Esophagus (tissue), 2 donors: Measurements from ENCODE around the gene KRTAP4-11. TPM values are rescaled to one million over a fixed set of nuclear protein-coding genes. Genes with fewer than 3 reads are reported as not detected.
"Not testable (repeated sequence)": the region's sequence is repeated elsewhere in the genome, so short reads cannot be mapped to it uniquely, and the experiment has no call there.

Experiments
- H3K27ac ChIP-seq, 2 donors: one replicate each; pipeline ENCODE4 v1.5.1; 2013; ENCODE audit warnings: low read depth in 2 of 2, mild to moderate bottlenecking in 2 of 2, inconsistent platforms in 1 of 2, low read length in 1 of 2, moderate library complexity in 1 of 2
- H3K27me3 ChIP-seq, 2 donors: one replicate each; pipeline ENCODE4 v1.6.1; 2013; ENCODE audit warnings: low read length in 2 of 2, control low read depth in 1 of 2, mild to moderate bottlenecking in 1 of 2; ENCODE audit not compliant: insufficient read depth in 2 of 2, control insufficient read depth in 1 of 2
- H3K36me3 ChIP-seq, 2 donors: one replicate each; pipeline ENCODE4 v1.6.1; 2013; ENCODE audit warnings: low read length in 1 of 2; ENCODE audit not compliant: control insufficient read depth in 2 of 2, insufficient read depth in 2 of 2
- H3K4me1 ChIP-seq, 2 donors: one replicate each; pipeline ENCODE4 v1.6.1; 2013; ENCODE audit warnings: low read length in 1 of 2; ENCODE audit not compliant: control insufficient read depth in 2 of 2, insufficient read depth in 2 of 2
- H3K4me3 ChIP-seq, 2 donors: one replicate each; pipeline ENCODE4 v1.5.1; 2013; ENCODE audit warnings: low read length in 2 of 2, mild to moderate bottlenecking in 2 of 2, low read depth in 1 of 2, moderate library complexity in 1 of 2
- H3K9me3 ChIP-seq, 2 donors: one replicate each; pipeline ENCODE4 v1.6.1; 2013; ENCODE audit warnings: mild to moderate bottlenecking in 2 of 2, low read depth in 1 of 2, low read length in 1 of 2, moderate library complexity in 1 of 2; ENCODE audit not compliant: control insufficient read depth in 2 of 2, insufficient read depth in 1 of 2
- WGBS, 2 donors: extraction: QIAGEN DNeasy Blood & Tissue Kit; methylation state at CpG; one replicate each; pipeline ENCODE4 v1.1.7; 2013; 5-methylcytosine and 5-hydroxymethylcytosine counted together
- polyA plus RNA-seq, 2 donors: library from polyadenylated mRNA; stranded (reverse); fragments of 200-250 nt; gene quantifications; one replicate each; pipeline ENCODE4 v1.2.3, GENCODE V29; 2013
- donor health status: healthy with polysubstance abuse.
- donor health status: Bipolar disorder and iron deficiency.

Gene KRTAP4-11
- polyA plus RNA-seq, 2 donors = not detected

DNA sequence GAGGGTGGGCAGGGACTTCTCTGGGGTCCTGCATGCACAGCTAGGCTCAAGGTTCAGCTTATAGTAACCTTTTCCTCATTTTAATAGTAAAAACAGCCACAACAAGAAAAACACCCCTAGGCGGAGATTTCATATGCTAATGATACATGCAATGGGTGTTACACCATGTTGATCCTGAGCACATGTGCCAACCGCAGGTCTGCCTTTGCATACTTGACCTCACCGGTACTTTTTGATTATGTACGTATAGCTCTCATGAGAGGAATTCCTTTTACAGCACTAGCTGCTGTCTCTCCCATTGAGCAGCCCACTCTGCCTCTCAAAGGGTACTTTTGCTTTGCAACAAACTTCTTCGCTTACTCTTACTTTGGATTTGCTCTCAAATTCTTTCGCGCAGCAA is 22.1 kb downstream of the KRTAP4-11 start:
- no peaks in the 10 kb centered on the region for H3K9me3 ChIP-seq
- no peaks in the 10 kb centered on the region for H3K4me1 ChIP-seq
- H3K36me3 ChIP-seq = no peaks in the 10 kb centered on the region
- no peaks in the 10 kb centered on the region for H3K27me3 ChIP-seq
- 86 to 89% methylated on average over 7 of the region's 7 CpGs for WGBS, 2 donors
- H3K4me3 ChIP-seq = no peak overlapping the region
- no peak overlapping the region for H3K27ac ChIP-seq

GRCh38 chr17:41088760-41089352 is 29.3 kb downstream of the KRTAP4-11 start:
- WGBS, 2 donors = 58 to 69% methylated on average over 4 of the region's 4 CpGs
- not testable (repeated sequence) for H3K9me3 ChIP-seq, H3K36me3 ChIP-seq, H3K27ac ChIP-seq, H3K4me3 ChIP-seq, H3K27me3 ChIP-seq, H3K4me1 ChIP-seq

DNA sequence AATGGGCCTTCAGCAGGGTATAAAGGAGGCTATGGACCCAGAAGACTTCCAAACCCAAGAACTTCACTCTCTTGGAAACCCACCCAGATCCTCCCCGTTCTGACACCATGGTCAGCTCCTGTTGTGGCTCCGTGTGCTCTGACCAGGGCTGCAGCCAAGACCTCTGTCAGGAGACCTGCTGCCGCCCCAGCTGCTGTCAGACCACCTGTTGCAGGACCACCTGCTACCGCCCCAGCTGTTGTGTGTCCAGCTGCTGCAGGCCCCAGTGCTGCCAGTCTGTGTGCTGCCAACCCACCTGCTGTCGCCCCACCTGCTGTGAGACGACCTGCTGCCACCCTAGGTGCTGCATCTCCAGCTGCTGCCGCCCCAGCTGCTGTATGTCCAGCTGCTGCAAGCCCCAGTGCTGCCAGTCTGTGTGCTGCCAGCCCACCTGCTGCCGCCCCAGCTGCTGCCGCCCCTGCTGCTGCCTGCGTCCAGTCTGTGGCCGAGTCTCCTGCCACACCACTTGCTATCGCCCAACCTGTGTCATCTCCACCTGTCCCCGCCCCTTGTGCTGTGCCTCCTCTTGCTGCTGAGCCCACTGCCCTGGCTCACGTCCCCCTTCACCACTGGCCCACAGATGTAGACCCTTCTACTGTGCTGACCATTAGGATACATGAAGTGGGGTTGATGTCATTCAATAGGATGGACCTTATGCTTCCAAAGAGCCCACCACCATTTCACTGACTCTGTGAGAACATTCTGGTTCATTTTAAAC is 33.9 kb downstream of the KRTAP4-11 start, which contains the start of gene KRTAP4-7:
KRTAP4-7 (plus strand) TSS at position 51 of the 757 bp plus-strand sequence; CDS start at position 108, 57 bp downstream.
- not testable (repeated sequence) for H3K4me1 ChIP-seq, H3K9me3 ChIP-seq, H3K27ac ChIP-seq, H3K4me3 ChIP-seq, H3K36me3 ChIP-seq, H3K27me3 ChIP-seq
- WGBS, 2 donors = 77 to 88% methylated on average over 12 to 14 of the region's 14 CpGs

- H3K4me1 ChIP-seq, H3K4me3 ChIP-seq, H3K27ac ChIP-seq, H3K9me3 ChIP-seq, H3K27me3 ChIP-seq, H3K36me3 ChIP-seq: not testable (repeated sequence)
- WGBS, 2 donors = 49 to 72% methylated on average over 2 of the region's 2 CpGs
Observed at GRCh38 chr17:41083427-41083826, 34.7 kb downstream of the KRTAP4-11 start.

DNA sequence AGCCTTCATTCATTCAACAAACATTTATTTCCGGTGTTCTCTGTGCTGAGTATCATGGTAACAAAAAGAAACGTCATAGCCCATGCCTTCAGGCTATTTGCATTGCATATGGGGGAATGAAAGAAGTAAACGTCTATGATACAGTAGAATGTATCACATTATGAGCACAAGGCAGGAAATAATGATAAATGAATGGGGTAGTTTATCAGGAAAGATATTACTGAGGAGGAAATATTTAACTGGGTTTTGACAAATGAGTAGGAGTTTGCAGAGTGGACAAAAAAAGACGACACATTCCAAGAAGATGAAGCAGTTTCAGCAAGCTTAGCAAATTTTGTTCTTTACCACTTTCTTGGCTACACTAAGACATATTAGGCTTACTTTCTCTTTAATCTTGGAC is 35.5 kb downstream of the KRTAP4-11 start:
- WGBS, 2 donors = 41 to 48% methylated on average over 4 of the region's 4 CpGs

GRCh38 chr17:41076788-41077187 is 41.4 kb downstream of the KRTAP4-11 start:
- Histone ChIP-seq H3K4me3 (no peak overlapping the region), H3K27me3 (no peaks in the 10 kb centered on the region), H3K27ac (no peak overlapping the region), H3K4me1 (peaks cover 0 to 1% of the 10 kb centered on the region in 2 donors), H3K9me3 (no peaks in the 10 kb centered on the region), H3K36me3 (no peaks in the 10 kb centered on the region)

More for the DNA sequence above, 35.5 kb downstream of the KRTAP4-11 start:
- Histone ChIP-seq H3K36me3 (no peaks in the 10 kb centered on the region), H3K27me3 (no peaks in the 10 kb centered on the region), H3K27ac (no peak overlapping the region), H3K4me3 (no peak overlapping the region), H3K9me3 (no peaks in the 10 kb centered on the region), H3K4me1 (no peaks in the 10 kb centered on the region)

GRCh38 chr17:41073676-41074075 is 44.5 kb downstream of the KRTAP4-11 start:
- WGBS, 2 donors = 90 to 94% methylated on average over 2 of the region's 2 CpGs
- H3K27ac ChIP-seq = no peak overlapping the region
- H3K9me3 ChIP-seq = no peaks in the 10 kb centered on the region
- no peak overlapping the region for H3K4me3 ChIP-seq
- no peaks in the 10 kb centered on the region for H3K27me3 ChIP-seq
- H3K4me1 ChIP-seq = peaks cover 0 to 2% of the 10 kb centered on the region in 2 donors
- no peaks in the 10 kb centered on the region for H3K36me3 ChIP-seq

DNA sequence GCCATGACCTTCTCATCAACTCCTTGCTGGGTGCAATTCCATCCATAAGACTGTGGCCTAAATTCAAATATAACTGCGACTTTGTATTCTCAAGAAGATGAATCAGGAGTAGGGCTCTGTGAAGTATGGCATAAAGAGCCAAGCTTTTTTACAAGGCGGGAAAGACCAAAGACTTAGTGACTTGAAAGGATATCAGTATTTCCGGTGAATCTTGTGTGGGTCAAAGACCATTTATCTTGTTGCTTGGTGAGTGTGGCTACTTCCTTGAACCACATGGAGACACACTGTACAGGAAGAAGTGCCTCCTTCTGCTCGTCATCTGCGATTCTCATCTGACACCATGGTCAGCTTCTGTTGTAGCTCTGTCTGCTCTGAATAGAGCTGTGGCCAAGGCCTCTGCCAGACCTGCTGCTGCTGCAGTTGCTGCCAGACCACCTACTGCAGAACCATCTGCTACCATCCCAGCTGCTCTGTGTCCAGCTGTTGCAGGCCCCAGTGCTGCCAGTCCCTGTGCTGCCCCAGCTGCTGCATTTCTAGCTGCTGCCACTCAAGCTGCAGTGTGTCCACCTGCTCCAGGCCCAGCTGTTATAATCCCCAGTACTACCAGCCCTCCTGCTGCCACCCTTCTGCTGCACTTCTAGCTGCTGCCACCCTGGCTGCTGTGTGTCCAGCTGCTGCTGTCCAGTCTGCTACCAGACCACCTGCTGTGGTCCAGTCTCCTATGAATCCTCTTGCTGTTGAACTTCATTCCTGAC is 46.4 kb downstream of the KRTAP4-11 start:
- H3K4me1 ChIP-seq = peaks cover 0 to 2% of the 10 kb centered on the region in 2 donors
- no peaks in the 10 kb centered on the region for H3K27me3 ChIP-seq
- no peaks in the 10 kb centered on the region for H3K36me3 ChIP-seq
- no peaks in the 10 kb centered on the region for H3K9me3 ChIP-seq
- 88% methylated on average over 5 of the region's 5 CpGs for WGBS, 2 donors
- H3K4me3 ChIP-seq = no peak overlapping the region
- no peak overlapping the region for H3K27ac ChIP-seq

DNA sequence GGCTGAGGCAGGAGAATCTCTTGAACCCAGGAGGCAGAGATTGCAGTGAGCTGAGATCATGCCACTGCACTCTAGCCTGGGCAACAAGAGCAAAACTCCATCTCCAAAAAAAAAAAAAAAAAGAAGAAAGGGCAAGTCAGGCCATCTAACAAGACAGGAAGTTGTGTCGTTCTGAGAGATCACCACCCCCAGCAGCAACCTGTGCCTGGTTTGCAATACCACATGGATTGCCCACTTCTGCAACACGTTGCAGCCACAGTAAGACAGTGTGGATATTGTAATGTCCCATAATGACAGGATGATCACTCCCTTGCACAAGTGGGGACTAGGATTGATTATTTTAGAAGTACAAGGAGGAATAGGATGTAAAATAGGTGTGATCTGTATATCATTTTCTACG is 49.1 kb downstream of the KRTAP4-11 start:
- no peak overlapping the region for H3K27ac ChIP-seq
- H3K4me1 ChIP-seq = peaks cover 0 to 2% of the 10 kb centered on the region in 2 donors
- H3K27me3 ChIP-seq = no peaks in the 10 kb centered on the region
- 82 to 86% methylated on average over 3 of the region's 3 CpGs for WGBS, 2 donors
- H3K9me3 ChIP-seq = no peaks in the 10 kb centered on the region
- no peak overlapping the region for H3K4me3 ChIP-seq
- H3K36me3 ChIP-seq = no peaks in the 10 kb centered on the region
